CD14-positive monocyte (primary cell): ENCODE measurements around the gene FSD1. TPM values are rescaled to one million over a fixed set of nuclear protein-coding genes. Genes with fewer than 3 reads are reported as not detected.

Experiments
- DNase-seq, 3 donors: peaks; one replicate each; pipeline ENCODE4 v3.0.0-alpha.2; 2011 to 2022
- H2AFZ ChIP-seq: 2 replicates; pipeline ENCODE4 v1.6.0; 2012; ENCODE audit warnings: mild to moderate bottlenecking, low read depth, low read length, inconsistent platforms; ENCODE audit not compliant: insufficient read depth, poor library complexity, severe bottlenecking
- H3K27ac ChIP-seq, 2 donors: 1 replicate in 1 of 2; 2 replicates in 1 of 2; pipeline ENCODE4 v1.5.1; 2012 to 2013; ENCODE audit warnings: low read length in 2 of 2, control low read depth in 1 of 2, inconsistent platforms in 1 of 2, low read depth in 1 of 2, mild to moderate bottlenecking in 1 of 2
- H3K27me3 ChIP-seq, 2 donors: one replicate each; pipeline versions ENCODE4 v1.6.0 to v1.6.1; 2011 to 2013; ENCODE audit warnings: low read length in 2 of 2; ENCODE audit not compliant: control insufficient read depth in 2 of 2, insufficient read depth in 2 of 2
- H3K36me3 ChIP-seq, 2 donors: replicated peaks in 1 of 2; 1 replicate in 1 of 2; 2 replicates in 1 of 2; pipeline versions ENCODE4 v1.5.1 to v1.6.1; 2012 to 2013; ENCODE audit warnings: low read length in 2 of 2, control low read depth in 1 of 2, inconsistent platforms in 1 of 2, mild to moderate bottlenecking in 1 of 2; ENCODE audit not compliant: insufficient read depth in 2 of 2, control insufficient read depth in 1 of 2
- H3K4me1 ChIP-seq, 2 donors: 1 replicate in 1 of 2; 2 replicates in 1 of 2; pipeline versions ENCODE4 v1.5.1 to v1.6.1; 2012 to 2013; ENCODE audit warnings: low read length in 2 of 2, control low read depth in 1 of 2, inconsistent platforms in 1 of 2, mild to moderate bottlenecking in 1 of 2, moderate library complexity in 1 of 2; ENCODE audit not compliant: insufficient read depth in 2 of 2, control insufficient read depth in 1 of 2
- H3K4me2 ChIP-seq: replicated peaks from 2 replicates; pipeline ENCODE3; 2012; ENCODE audit warnings: low read length, moderate library complexity, mild to moderate bottlenecking; ENCODE audit not compliant: poor library complexity, severe bottlenecking; ENCODE audit errors: extremely low read depth
- H3K4me3 ChIP-seq, 3 experiments: fragments of 200-600 bp in 1 of 3; sonication (generic) in 1 of 3; replicated peaks in 1 of 3; 1 replicate in 2 of 3; 2 replicates in 1 of 3; pipeline ENCODE4 v1.5.1; 2011 to 2013; ENCODE audit warnings: low read length in 3 of 3, mild to moderate bottlenecking in 3 of 3, control low read depth in 2 of 3, low read depth in 2 of 3, inconsistent platforms in 1 of 3, moderate library complexity in 1 of 3
- H3K79me2 ChIP-seq: 2 replicates; pipeline ENCODE4 v1.6.0; 2012; ENCODE audit warnings: mild to moderate bottlenecking, control low read depth, inconsistent platforms, low read length, moderate library complexity; ENCODE audit not compliant: insufficient read depth
- H3K9ac ChIP-seq: 2 replicates; pipeline ENCODE4 v1.6.0; 2017; ENCODE audit warnings: low read length, mild to moderate bottlenecking; ENCODE audit not compliant: insufficient read depth, poor library complexity, severe bottlenecking
- H3K9me3 ChIP-seq, 2 donors: replicated peaks in 1 of 2; 1 replicate in 1 of 2; 2 replicates in 1 of 2; pipeline versions ENCODE4 v1.5.1 to v1.6.1; 2012 to 2013; ENCODE audit warnings: low read length in 2 of 2, control low read depth in 1 of 2; ENCODE audit not compliant: control insufficient read depth in 1 of 2, insufficient read depth in 1 of 2
- H4K20me1 ChIP-seq: 2 replicates; pipeline ENCODE4 v1.6.0; 2012; ENCODE audit warnings: mild to moderate bottlenecking, low read length, control low read depth, moderate library complexity; ENCODE audit not compliant: insufficient read depth
- H3K27ac Mint-ChIP-seq, 7 donors: one replicate each; pipeline ENCODE4 v1.8.0; 2020; ENCODE audit warnings: mild to moderate bottlenecking in 7 of 7, mixed read lengths in 7 of 7, moderate library complexity in 6 of 7, inconsistent platforms in 2 of 7
- H3K27me3 Mint-ChIP-seq, 3 donors: one replicate each; pipeline ENCODE4 v1.8.0; 2021 to 2022; ENCODE audit warnings: low read depth in 3 of 3, mild to moderate bottlenecking in 3 of 3, mixed read lengths in 3 of 3, moderate library complexity in 3 of 3, inconsistent platforms in 1 of 3
- H3K36me3 Mint-ChIP-seq, 2 donors: one replicate each; pipeline ENCODE4 v1.8.0; 2020; ENCODE audit warnings: mixed read lengths in 2 of 2, inconsistent platforms in 1 of 2, mild to moderate bottlenecking in 1 of 2
- H3K4me1 Mint-ChIP-seq: one replicate; pipeline ENCODE4 v1.8.0; 2020; ENCODE audit warnings: mild to moderate bottlenecking, mixed read lengths
- H3K4me3 Mint-ChIP-seq, 2 donors: one replicate each; pipeline ENCODE4 v1.8.0; 2020; ENCODE audit warnings: mild to moderate bottlenecking in 2 of 2, mixed read lengths in 2 of 2, moderate library complexity in 1 of 2
- H3K9me3 Mint-ChIP-seq, 7 donors: one replicate each; pipeline ENCODE4 v1.8.0; 2020 to 2022; ENCODE audit warnings: mixed read lengths in 7 of 7, mild to moderate bottlenecking in 6 of 7, moderate library complexity in 6 of 7, inconsistent platforms in 2 of 7
- WGBS: methylation state at CpG from one replicate; pipeline ENCODE4 v1.1.5; 2013; ENCODE audit warnings: missing lambda C conversion rate; ENCODE audit not compliant: insufficient coverage; 5-methylcytosine and 5-hydroxymethylcytosine counted together
- intact Hi-C, 2 donors: fragments of 100-400 bp; cut with micrococcal nuclease; formaldehyde crosslinking; loops; one replicate each; pipeline versions ENCODE4 v1.15.0 to v1.15.1; 2023
- polyA plus RNA-seq, 3 donors: library from polyadenylated mRNA; depleted of rRNA in 1 of 3; unstranded in 2 of 3; stranded (reverse) in 1 of 3; fragments of 300-500 nt in 2 of 3; fragments of >200 nt in 1 of 3; fragmentation: Illumina TruSeq in 2 of 3; gene quantifications; 1 replicate in 2 of 3; 2 replicates in 1 of 3; pipeline ENCODE4 v1.2.3, GENCODE V29; 2012 to 2021
- TF ChIP-seq, protein P1 (sequence below): fragments of 200-600 bp; IDR thresholded peaks from one replicate; pipeline ENCODE4 v1.8.0; 2022; ENCODE audit warnings: antibody characterized with exemption, mild to moderate bottlenecking

FSD1 gene
- polyA plus RNA-seq, 3 donors = 0.39 TPM; not detected in 2

- Mint-ChIP-seq H3K27me3 (no peaks in the 10 kb centered on the region), H3K4me1 (no peaks in the 10 kb centered on the region), H3K27ac (no peak overlapping the region), H3K9me3 (no peaks in the 10 kb centered on the region), H3K36me3 (peaks cover 52 to 89% of the 10 kb centered on the region in 2 donors), H3K4me3 (no peak overlapping the region)
- TF ChIP-seq, protein P1, sequence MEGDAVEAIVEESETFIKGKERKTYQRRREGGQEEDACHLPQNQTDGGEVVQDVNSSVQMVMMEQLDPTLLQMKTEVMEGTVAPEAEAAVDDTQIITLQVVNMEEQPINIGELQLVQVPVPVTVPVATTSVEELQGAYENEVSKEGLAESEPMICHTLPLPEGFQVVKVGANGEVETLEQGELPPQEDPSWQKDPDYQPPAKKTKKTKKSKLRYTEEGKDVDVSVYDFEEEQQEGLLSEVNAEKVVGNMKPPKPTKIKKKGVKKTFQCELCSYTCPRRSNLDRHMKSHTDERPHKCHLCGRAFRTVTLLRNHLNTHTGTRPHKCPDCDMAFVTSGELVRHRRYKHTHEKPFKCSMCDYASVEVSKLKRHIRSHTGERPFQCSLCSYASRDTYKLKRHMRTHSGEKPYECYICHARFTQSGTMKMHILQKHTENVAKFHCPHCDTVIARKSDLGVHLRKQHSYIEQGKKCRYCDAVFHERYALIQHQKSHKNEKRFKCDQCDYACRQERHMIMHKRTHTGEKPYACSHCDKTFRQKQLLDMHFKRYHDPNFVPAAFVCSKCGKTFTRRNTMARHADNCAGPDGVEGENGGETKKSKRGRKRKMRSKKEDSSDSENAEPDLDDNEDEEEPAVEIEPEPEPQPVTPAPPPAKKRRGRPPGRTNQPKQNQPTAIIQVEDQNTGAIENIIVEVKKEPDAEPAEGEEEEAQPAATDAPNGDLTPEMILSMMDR = no peak
- Histone ChIP-seq H3K27ac (no peak overlapping the region), H2AFZ (no peak overlapping the region), H3K4me1 (no peaks in the 10 kb centered on the region), H3K9me3 (no peaks in the 10 kb centered on the region), H4K20me1 (peaks cover 78% of the 10 kb centered on the region), H3K79me2 (peaks cover 2% of the 10 kb centered on the region), H3K4me2 (no peak overlapping the region), H3K9ac (no peak overlapping the region), H3K36me3 (peaks cover 73 to 94% of the 10 kb centered on the region in 2 donors), H3K27me3 (no peaks in the 10 kb centered on the region), H3K4me3 (no peak overlapping the region)
- DNase-seq = no peak
- 94% methylated on average over 32 of the region's 32 CpGs for WGBS
- intact Hi-C loops = no loop called here
Observed at GRCh38 chr19:4362101-4362828, 57.9 kb downstream of the FSD1 start.

- Histone ChIP-seq H3K4me3 (no peak overlapping the region), H3K27ac (no peak overlapping the region), H3K9ac (no peak overlapping the region), H3K9me3 (no peaks in the 10 kb centered on the region), H3K4me1 (peaks cover 4% of the 10 kb centered on the region in 2 donors), H3K27me3 (no peaks in the 10 kb centered on the region), H2AFZ (no peak overlapping the region), H3K79me2 (peaks cover 9% of the 10 kb centered on the region), H4K20me1 (peaks cover 80% of the 10 kb centered on the region), H3K36me3 (peaks cover 68 to 89% of the 10 kb centered on the region in 2 donors), H3K4me2 (no peak overlapping the region)
- DNase-seq = no peak
- intact Hi-C loops = no loop called here
- Mint-ChIP-seq H3K9me3 (no peaks in the 10 kb centered on the region), H3K27me3 (no peaks in the 10 kb centered on the region), H3K4me1 (peaks cover 5% of the 10 kb centered on the region), H3K27ac (no peak overlapping the region), H3K36me3 (peaks cover 55 to 92% of the 10 kb centered on the region in 2 donors), H3K4me3 (no peak overlapping the region)
- TF ChIP-seq, protein P1 = no peak
- 86% methylated on average over 19 of the region's 22 CpGs for WGBS
Observed at GRCh38 chr19:4362831-4363545, 58.6 kb downstream of the FSD1 start.
